ENCODE measurements around the gene PCDHGB4.

Gene PCDHGB4

GRCh38 chr5:141419074-141419880 is 31.8 kb downstream of the PCDHGB4 start:
- H3K27me3 ChIP-seq (ENCODE audit: insufficient read depth, low read length, poor library complexity): no peaks in the 10 kb centered on the region
- no peaks in the 10 kb centered on the region for H3K36me3 ChIP-seq (ENCODE audit: control insufficient read depth, insufficient read depth, low read length)

DNA sequence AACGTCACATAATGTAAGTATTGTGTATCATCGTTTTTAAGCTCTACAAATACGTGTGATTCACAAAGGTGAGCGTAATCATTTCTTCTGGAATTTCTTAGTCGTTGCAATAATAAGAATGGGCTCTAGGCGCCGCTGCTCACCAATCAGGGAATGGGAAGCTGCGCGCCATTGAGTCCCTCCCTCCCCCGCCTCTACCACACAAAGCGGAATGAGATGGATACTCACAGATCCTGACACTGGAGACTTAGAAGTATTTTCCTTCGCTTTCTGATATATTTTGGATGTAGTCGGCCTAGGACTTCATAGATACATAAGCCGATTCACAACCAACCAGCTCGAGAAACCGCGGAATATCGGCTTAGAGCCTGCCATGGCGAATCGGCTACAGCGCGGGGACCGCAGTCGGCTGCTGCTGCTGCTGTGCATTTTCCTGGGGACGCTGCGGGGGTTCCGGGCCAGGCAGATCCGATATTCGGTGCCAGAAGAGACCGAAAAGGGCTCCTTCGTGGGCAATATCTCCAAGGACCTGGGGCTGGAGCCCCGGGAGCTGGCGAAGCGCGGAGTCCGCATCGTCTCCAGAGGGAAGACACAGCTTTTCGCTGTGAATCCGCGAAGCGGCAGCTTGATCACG is 33.5 kb downstream of the PCDHGB4 start, which contains the start of gene PCDHGA11:
PCDHGA11 (plus strand) TSS at position 197 of the 634 bp plus-strand sequence; CDS start at position 374, 177 bp downstream.
- Histone ChIP-seq H3K23ac (ENCODE audit: low read length) (no peak within 1 kb of the TSS), H3K4me3 (ENCODE audit: low read length) (no peak within 1 kb of the TSS), H2BK5ac (ENCODE audit: low read length) (no peak within 1 kb of the TSS), H3K36me3 (ENCODE audit: control insufficient read depth, insufficient read depth, low read length) (no peaks in the 10 kb centered on the region), H3K79me2 (ENCODE audit: control insufficient read depth, insufficient read depth, low read length) (no peaks in the 10 kb centered on the region), H3K79me1 (ENCODE audit: low read length) (no peaks in the 10 kb centered on the region), H3K4me1 (ENCODE audit: control insufficient read depth, low read depth, low read length) (no peaks in the 10 kb centered on the region), H4K8ac (ENCODE audit: low read depth, low read length) (no peak within 1 kb of the TSS), H3K4ac (ENCODE audit: low read depth, low read length) (no peak within 1 kb of the TSS), H3K9ac (ENCODE audit: low read length) (no peak within 1 kb of the TSS), H4K5ac (ENCODE audit: low read length) (no peak within 1 kb of the TSS), H3K4me2 (ENCODE audit: low read length) (no peak within 1 kb of the TSS), H3K56ac (ENCODE audit: low read length) (no peak within 1 kb of the TSS), H2AK5ac (ENCODE audit: low read length) (no peak within 1 kb of the TSS), H3K18ac (ENCODE audit: low read length) (no peak within 1 kb of the TSS), H3K27ac (ENCODE audit: low read depth, low read length) (no peak within 1 kb of the TSS), H2BK15ac (replicated peaks; ENCODE audit: low read depth) (no peak within 1 kb of the TSS), H3K27me3 (ENCODE audit: insufficient read depth, low read length, poor library complexity) (no peaks in the 10 kb centered on the region), H2BK120ac (ENCODE audit: low read depth, low read length) (no peak within 1 kb of the TSS)
- peak; percentile 73 for DNase-seq
- WGBS (ENCODE audit: extremely low coverage, insufficient coverage, low lambda C conversion rate): no CpG with 5 or more reads among the region's 42 CpGs

More at GRCh38 chr5:141419074-141419880, 31.8 kb downstream of the PCDHGB4 start:
- H3K79me1 ChIP-seq (ENCODE audit: low read length): no peaks in the 10 kb centered on the region
- H3K56ac ChIP-seq (ENCODE audit: low read length): no peak overlapping the region
- H2BK5ac ChIP-seq (ENCODE audit: low read length): no peak overlapping the region
- no peak overlapping the region for H2AK5ac ChIP-seq (ENCODE audit: low read length)
- H3K79me2 ChIP-seq (ENCODE audit: control insufficient read depth, insufficient read depth, low read length): no peaks in the 10 kb centered on the region
- DNase-seq: no peak
- no CpG with 5 or more reads among the region's 74 CpGs for WGBS (ENCODE audit: extremely low coverage, insufficient coverage, low lambda C conversion rate)
- H3K18ac ChIP-seq (ENCODE audit: low read length): no peak overlapping the region
- no peak overlapping the region for H3K4ac ChIP-seq (ENCODE audit: low read depth, low read length)
- no peak overlapping the region for H3K23ac ChIP-seq (ENCODE audit: low read length)
- no peak overlapping the region for H3K4me3 ChIP-seq (ENCODE audit: low read length)
- H4K8ac ChIP-seq (ENCODE audit: low read depth, low read length): no peak overlapping the region
- no peak overlapping the region for H3K4me2 ChIP-seq (ENCODE audit: low read length)
- H2BK15ac ChIP-seq (replicated peaks; ENCODE audit: low read depth): no peak overlapping the region
- H4K5ac ChIP-seq (ENCODE audit: low read length): no peak overlapping the region
- H3K4me1 ChIP-seq (ENCODE audit: control insufficient read depth, low read depth, low read length): no peaks in the 10 kb centered on the region
- H2BK120ac ChIP-seq (ENCODE audit: low read depth, low read length): no peak overlapping the region
- no peak overlapping the region for H3K27ac ChIP-seq (ENCODE audit: low read depth, low read length)
- no peak overlapping the region for H3K9ac ChIP-seq (ENCODE audit: low read length)

GRCh38 chr5:141421489-141421855 is 34.0 kb downstream of the PCDHGB4 start:
- no CpG with 5 or more reads among the region's 13 CpGs for WGBS (ENCODE audit: extremely low coverage, insufficient coverage, low lambda C conversion rate)
- no peaks in the 10 kb centered on the region for H3K36me3 ChIP-seq (ENCODE audit: control insufficient read depth, insufficient read depth, low read length)

GRCh38 chr5:141422742-141423291 is 35.3 kb downstream of the PCDHGB4 start:
- H2AK5ac ChIP-seq (ENCODE audit: low read length): no peak overlapping the region
- H3K27ac ChIP-seq (ENCODE audit: low read depth, low read length): no peak overlapping the region
- no peaks in the 10 kb centered on the region for H3K79me2 ChIP-seq (ENCODE audit: control insufficient read depth, insufficient read depth, low read length)
- H3K4me2 ChIP-seq (ENCODE audit: low read length): no peak overlapping the region
- no peaks in the 10 kb centered on the region for H3K36me3 ChIP-seq (ENCODE audit: control insufficient read depth, insufficient read depth, low read length)
- no peak overlapping the region for H4K8ac ChIP-seq (ENCODE audit: low read depth, low read length)
- no peak overlapping the region for H3K56ac ChIP-seq (ENCODE audit: low read length)
- no CpG with 5 or more reads among the region's 42 CpGs for WGBS (ENCODE audit: extremely low coverage, insufficient coverage, low lambda C conversion rate)
- no peaks in the 10 kb centered on the region for H3K27me3 ChIP-seq (ENCODE audit: insufficient read depth, low read length, poor library complexity)
- no peak overlapping the region for H2BK120ac ChIP-seq (ENCODE audit: low read depth, low read length)
- H2BK5ac ChIP-seq (ENCODE audit: low read length): no peak overlapping the region
- H3K23ac ChIP-seq (ENCODE audit: low read length): no peak overlapping the region
- H3K9ac ChIP-seq (ENCODE audit: low read length): no peak overlapping the region
- no peaks in the 10 kb centered on the region for H3K79me1 ChIP-seq (ENCODE audit: low read length)
- H2BK15ac ChIP-seq (replicated peaks; ENCODE audit: low read depth): no peak overlapping the region
- DNase-seq: no peak
- no peak overlapping the region for H3K4ac ChIP-seq (ENCODE audit: low read depth, low read length)
- H3K18ac ChIP-seq (ENCODE audit: low read length): no peak overlapping the region
- no peak overlapping the region for H4K5ac ChIP-seq (ENCODE audit: low read length)
- H3K4me3 ChIP-seq (ENCODE audit: low read length): no peak overlapping the region
- no peaks in the 10 kb centered on the region for H3K4me1 ChIP-seq (ENCODE audit: control insufficient read depth, low read depth, low read length)

More at GRCh38 chr5:141421489-141421855, 34.0 kb downstream of the PCDHGB4 start:
- no peak overlapping the region for H3K4me2 ChIP-seq (ENCODE audit: low read length)
- H3K4me3 ChIP-seq (ENCODE audit: low read length): no peak overlapping the region
- no peak overlapping the region for H3K56ac ChIP-seq (ENCODE audit: low read length)
- H4K5ac ChIP-seq (ENCODE audit: low read length): no peak overlapping the region
- H3K9ac ChIP-seq (ENCODE audit: low read length): no peak overlapping the region
- no peak for DNase-seq
- no peak overlapping the region for H3K18ac ChIP-seq (ENCODE audit: low read length)
- H4K8ac ChIP-seq (ENCODE audit: low read depth, low read length): no peak overlapping the region
- no peaks in the 10 kb centered on the region for H3K79me2 ChIP-seq (ENCODE audit: control insufficient read depth, insufficient read depth, low read length)
- H2AK5ac ChIP-seq (ENCODE audit: low read length): no peak overlapping the region
- H2BK120ac ChIP-seq (ENCODE audit: low read depth, low read length): no peak overlapping the region
- no peaks in the 10 kb centered on the region for H3K4me1 ChIP-seq (ENCODE audit: control insufficient read depth, low read depth, low read length)
- H2BK15ac ChIP-seq (replicated peaks; ENCODE audit: low read depth): no peak overlapping the region
- H3K27ac ChIP-seq (ENCODE audit: low read depth, low read length): no peak overlapping the region
- no peak overlapping the region for H3K23ac ChIP-seq (ENCODE audit: low read length)
- no peak overlapping the region for H2BK5ac ChIP-seq (ENCODE audit: low read length)
- no peaks in the 10 kb centered on the region for H3K79me1 ChIP-seq (ENCODE audit: low read length)
- no peaks in the 10 kb centered on the region for H3K27me3 ChIP-seq (ENCODE audit: insufficient read depth, low read length, poor library complexity)
- no peak overlapping the region for H3K4ac ChIP-seq (ENCODE audit: low read depth, low read length)

DNA sequence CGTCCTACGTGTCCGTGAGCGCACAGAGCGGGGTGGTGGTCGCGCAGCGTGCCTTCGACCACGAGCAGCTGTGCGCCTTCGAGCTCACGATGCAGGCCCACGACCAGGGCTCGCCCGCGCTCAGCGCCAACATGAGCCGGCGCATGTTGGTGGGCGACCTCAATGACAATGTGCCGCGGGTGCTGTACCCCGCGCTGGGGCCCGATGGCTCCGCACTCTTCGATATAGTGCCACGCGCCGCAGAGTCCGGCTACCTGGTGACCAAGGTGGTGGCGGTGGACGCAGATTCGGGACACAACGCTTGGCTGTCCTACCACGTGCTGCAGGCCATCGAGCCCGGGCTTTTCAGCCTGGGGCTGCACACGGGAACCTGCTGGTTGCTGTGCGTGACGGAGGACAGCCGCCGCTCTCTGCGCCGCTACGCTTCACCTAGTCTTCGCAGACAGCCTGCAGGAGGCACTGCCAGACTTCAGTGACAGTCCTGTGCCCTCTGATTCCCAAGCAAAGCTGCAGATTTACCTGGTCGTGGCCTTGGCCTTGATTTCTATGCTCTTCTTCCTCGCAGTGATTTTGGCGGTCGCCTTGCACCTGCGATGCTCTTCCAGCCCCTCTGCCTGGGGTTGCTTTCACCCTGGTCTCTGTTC is 40.4 kb downstream of the PCDHGB4 start:
- Histone ChIP-seq H3K4me1 (ENCODE audit: control insufficient read depth, low read depth, low read length) (no peaks in the 10 kb centered on the region), H3K36me3 (ENCODE audit: control insufficient read depth, insufficient read depth, low read length) (no peaks in the 10 kb centered on the region), H2BK120ac (ENCODE audit: low read depth, low read length) (no peak overlapping the region), H4K8ac (ENCODE audit: low read depth, low read length) (no peak overlapping the region), H3K4me2 (ENCODE audit: low read length) (no peak overlapping the region), H2BK15ac (replicated peaks; ENCODE audit: low read depth) (no peak overlapping the region), H3K23ac (ENCODE audit: low read length) (no peak overlapping the region), H3K9ac (ENCODE audit: low read length) (no peak overlapping the region), H3K79me1 (ENCODE audit: low read length) (no peaks in the 10 kb centered on the region), H3K27ac (ENCODE audit: low read depth, low read length) (no peak overlapping the region), H3K18ac (ENCODE audit: low read length) (no peak overlapping the region), H4K5ac (ENCODE audit: low read length) (no peak overlapping the region), H3K4me3 (ENCODE audit: low read length) (no peak overlapping the region), H2AK5ac (ENCODE audit: low read length) (no peak overlapping the region), H3K79me2 (ENCODE audit: control insufficient read depth, insufficient read depth, low read length) (no peaks in the 10 kb centered on the region), H3K56ac (ENCODE audit: low read length) (no peak overlapping the region), H3K27me3 (ENCODE audit: insufficient read depth, low read length, poor library complexity) (no peaks in the 10 kb centered on the region), H3K4ac (ENCODE audit: low read depth, low read length) (no peak overlapping the region), H2BK5ac (ENCODE audit: low read length) (no peak overlapping the region)
- DNase-seq: no peak
- no CpG with 5 or more reads among the region's 53 CpGs for WGBS (ENCODE audit: extremely low coverage, insufficient coverage, low lambda C conversion rate)
